Stimulated activated naive CD8-positive, alpha-beta T cell treated with anti-CD3 and anti-CD28 coated beads, Interleukin-15, Interleukin-2, amounts not matched to agents 100 ng/mL and 50 ng/mL, for 24 hours (primary cell): ENCODE results near the gene GCM1.
A peak's percentile ranks its signal among the peaks of the same experiment; 100 is the strongest.

ENCODE experiments used
- H3K27ac Mint-ChIP-seq: one replicate; pipeline ENCODE4 v1.8.0; 2021; ENCODE audit warnings: mild to moderate bottlenecking, mixed read lengths
- H3K27me3 Mint-ChIP-seq: one replicate; pipeline ENCODE4 v1.8.0; 2021; ENCODE audit warnings: mixed read lengths
- H3K36me3 Mint-ChIP-seq: one replicate; pipeline ENCODE4 v1.8.0; 2021; ENCODE audit warnings: low read depth, mixed read lengths
- H3K4me1 Mint-ChIP-seq: one replicate; pipeline ENCODE4 v1.8.0; 2021; ENCODE audit warnings: low read depth, mixed read lengths
- H3K4me3 Mint-ChIP-seq: one replicate; pipeline ENCODE4 v1.8.0; 2021; ENCODE audit warnings: mild to moderate bottlenecking, mixed read lengths
- H3K9me3 Mint-ChIP-seq: one replicate; pipeline ENCODE4 v1.8.0; 2021; ENCODE audit warnings: mixed read lengths

The GCM1 gene

GRCh38 chr6:53148684-53149083, at the start of gene GCM1:
Gene GCM1, minus strand, starts transcription at chr6:53148841. Its CDS starts 3,209 bp downstream, at chr6:53145632.
- H3K27me3 Mint-ChIP-seq: peaks cover 3% of the 10 kb centered on the region
- no peaks in the 10 kb centered on the region for H3K36me3 Mint-ChIP-seq
- no peak within 1 kb of the TSS for H3K27ac Mint-ChIP-seq
- H3K4me1 Mint-ChIP-seq: no peaks in the 10 kb centered on the region
- H3K9me3 Mint-ChIP-seq: no peaks in the 10 kb centered on the region
- H3K4me3 Mint-ChIP-seq: no peak within 1 kb of the TSS

DNA sequence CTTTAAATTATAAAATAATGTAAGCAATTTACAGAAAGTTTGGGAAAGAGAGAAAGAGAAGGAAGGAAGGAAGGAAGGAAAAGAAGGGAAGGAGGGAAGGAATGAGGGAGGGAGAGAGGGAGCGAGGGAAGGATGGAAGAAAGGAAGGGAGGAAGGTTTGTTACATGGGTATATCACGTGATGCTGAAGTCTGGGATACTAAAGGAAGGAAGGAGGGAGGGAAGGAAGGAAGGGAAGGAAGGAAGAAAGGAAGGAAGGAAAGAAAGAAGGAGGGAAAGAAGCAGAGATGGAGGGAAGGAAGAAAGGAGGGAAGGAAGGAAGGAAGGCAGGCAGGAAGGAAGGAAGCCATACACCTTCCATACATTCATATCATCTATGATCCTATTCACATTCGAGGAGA, 48.9 kb upstream of the GCM1 start:
- peaks cover 22% of the 10 kb centered on the region for H3K4me1 Mint-ChIP-seq
- no peak overlapping the region for H3K27ac Mint-ChIP-seq
- H3K27me3 Mint-ChIP-seq: no peaks in the 10 kb centered on the region
- no peaks in the 10 kb centered on the region for H3K36me3 Mint-ChIP-seq
- H3K4me3 Mint-ChIP-seq: no peak overlapping the region
- no peaks in the 10 kb centered on the region for H3K9me3 Mint-ChIP-seq

- peak overlapping the region; percentile 56 for H3K27ac Mint-ChIP-seq
- H3K4me1 Mint-ChIP-seq: peaks cover 13% of the 10 kb centered on the region
- H3K9me3 Mint-ChIP-seq: no peaks in the 10 kb centered on the region
- no peaks in the 10 kb centered on the region for H3K27me3 Mint-ChIP-seq
- H3K36me3 Mint-ChIP-seq: no peaks in the 10 kb centered on the region
- H3K4me3 Mint-ChIP-seq: no peak overlapping the region
Measured at GRCh38 chr6:53195048-53195447, 46.4 kb upstream of the GCM1 start.

GRCh38 chr6:53192682-53193188, 44.1 kb upstream of the GCM1 start:
- Mint-ChIP-seq H3K4me1 (peaks cover 21% of the 10 kb centered on the region), H3K27me3 (no peaks in the 10 kb centered on the region)

DNA sequence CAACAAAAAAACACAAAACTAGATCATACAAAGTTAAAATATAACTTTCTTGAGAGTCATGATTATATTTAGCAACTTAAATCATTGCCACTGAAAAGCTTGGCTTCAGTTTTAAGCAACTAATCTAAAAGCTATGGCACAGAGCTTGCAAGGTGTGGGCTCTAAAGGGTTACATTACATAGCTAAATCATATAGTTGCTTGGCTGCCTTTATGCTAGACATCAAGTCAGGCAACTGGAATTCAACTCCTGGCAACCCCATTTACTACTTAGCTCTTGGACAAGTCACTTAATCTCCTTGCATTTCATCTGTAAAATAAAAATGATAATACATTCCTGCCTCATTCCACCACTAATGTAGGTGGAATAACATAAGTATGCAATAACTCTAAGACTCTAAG, 40.9 kb upstream of the GCM1 start:
- Mint-ChIP-seq H3K4me3 (no peak overlapping the region), H3K9me3 (no peaks in the 10 kb centered on the region), H3K36me3 (no peaks in the 10 kb centered on the region), H3K27me3 (no peaks in the 10 kb centered on the region), H3K27ac (no peak overlapping the region), H3K4me1 (peaks cover 29% of the 10 kb centered on the region)

More at GRCh38 chr6:53192682-53193188, 44.1 kb upstream of the GCM1 start:
- no peak overlapping the region for H3K27ac Mint-ChIP-seq
- H3K4me3 Mint-ChIP-seq: no peak overlapping the region
- H3K9me3 Mint-ChIP-seq: no peaks in the 10 kb centered on the region
- no peaks in the 10 kb centered on the region for H3K36me3 Mint-ChIP-seq

- Mint-ChIP-seq H3K27ac (peak overlapping the region; percentile 90), H3K9me3 (no peaks in the 10 kb centered on the region), H3K36me3 (no peaks in the 10 kb centered on the region), H3K4me1 (peaks cover 29% of the 10 kb centered on the region), H3K4me3 (peak overlapping the region; percentile 77), H3K27me3 (no peaks in the 10 kb centered on the region)
Measured at GRCh38 chr6:53188833-53189232, 40.2 kb upstream of the GCM1 start.

DNA sequence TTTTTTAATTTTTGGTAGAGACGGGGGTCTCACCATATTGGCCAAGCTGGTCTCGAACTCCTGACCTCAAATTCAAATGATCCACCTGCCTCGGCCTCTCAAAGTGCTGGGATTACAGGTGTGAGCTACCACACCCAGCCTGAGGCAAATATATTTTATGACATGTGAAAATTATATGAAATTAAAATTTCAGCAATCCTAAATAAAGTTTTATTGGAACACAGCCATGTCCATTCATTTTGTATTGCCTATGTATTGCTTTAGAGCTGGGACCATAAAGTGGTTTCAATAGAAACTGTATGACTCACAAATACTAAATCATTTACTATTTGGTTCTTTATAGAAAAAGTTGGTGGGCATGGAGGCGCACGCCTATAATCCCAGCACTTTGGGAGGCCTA, 32.0 kb upstream of the GCM1 start:
- Mint-ChIP-seq H3K9me3 (no peaks in the 10 kb centered on the region), H3K27me3 (no peaks in the 10 kb centered on the region), H3K27ac (no peak overlapping the region), H3K4me3 (no peak overlapping the region), H3K4me1 (peaks cover 12% of the 10 kb centered on the region), H3K36me3 (no peaks in the 10 kb centered on the region)

DNA sequence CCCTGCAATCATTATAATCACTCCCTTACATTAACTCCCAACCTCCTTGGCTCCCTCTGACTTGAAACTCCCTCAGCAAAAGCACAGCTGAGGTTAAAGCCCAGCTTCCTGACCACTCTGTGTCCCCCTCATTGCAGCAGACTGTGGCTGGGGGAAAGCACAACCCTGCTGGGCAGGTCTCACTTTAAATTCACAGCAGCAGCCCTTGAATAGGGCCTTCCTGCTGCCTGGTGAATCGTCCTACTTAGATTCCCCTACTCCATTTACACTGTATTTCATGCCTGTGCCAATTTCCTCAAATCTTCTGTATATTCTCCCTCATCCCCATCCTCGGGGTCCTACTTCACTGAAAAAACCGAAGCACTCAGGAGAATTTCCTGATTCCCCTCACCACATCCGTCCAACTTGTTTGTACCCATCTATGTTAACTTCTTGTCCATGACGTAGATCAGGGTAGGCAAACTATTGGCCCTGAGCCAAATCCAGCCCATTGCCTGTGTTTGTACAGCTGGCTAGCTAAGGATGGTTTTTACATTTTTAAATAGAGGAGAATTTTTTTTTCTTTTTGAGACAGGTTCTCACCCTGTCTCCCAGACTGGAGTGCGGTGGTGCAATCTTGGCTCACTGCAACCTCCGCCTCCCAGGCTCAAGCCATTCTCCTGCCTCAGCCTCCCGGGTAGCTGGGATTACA, 31.5 kb upstream of the GCM1 start:
- Mint-ChIP-seq H3K4me1 (peaks cover 12% of the 10 kb centered on the region), H3K4me3 (no peak overlapping the region), H3K27me3 (no peaks in the 10 kb centered on the region), H3K9me3 (no peaks in the 10 kb centered on the region), H3K36me3 (no peaks in the 10 kb centered on the region), H3K27ac (peak overlapping the region; percentile 78)

DNA sequence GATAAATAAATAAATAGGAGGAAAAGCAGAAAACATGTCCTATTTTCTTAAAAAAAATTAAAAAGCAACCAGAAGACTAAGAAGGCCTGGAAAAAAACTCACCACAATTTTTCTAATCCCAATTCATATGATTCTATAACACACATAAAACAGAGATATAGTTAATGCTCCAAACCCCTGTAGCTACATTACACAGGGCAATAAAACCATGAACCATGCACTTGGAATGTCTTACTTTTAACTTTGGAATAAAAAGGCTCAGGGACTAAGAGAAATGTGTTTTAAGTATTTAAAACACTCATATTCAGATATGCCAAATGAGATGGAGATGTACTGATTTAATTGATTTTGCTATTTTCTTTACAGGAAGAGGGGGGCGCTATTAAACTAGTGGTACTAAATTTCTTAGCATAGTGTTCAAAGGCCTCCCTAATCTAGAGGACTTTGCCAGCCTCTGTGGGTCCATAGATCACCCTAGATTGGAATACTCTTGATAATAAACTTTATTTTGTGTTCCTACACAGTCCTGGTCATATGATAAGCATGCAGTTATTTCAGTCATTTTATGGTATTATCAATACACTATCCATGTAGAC, 30.3 kb upstream of the GCM1 start:
- Mint-ChIP-seq H3K27me3 (no peaks in the 10 kb centered on the region), H3K9me3 (no peaks in the 10 kb centered on the region), H3K27ac (no peak overlapping the region), H3K4me1 (peaks cover 12% of the 10 kb centered on the region), H3K36me3 (no peaks in the 10 kb centered on the region), H3K4me3 (no peak overlapping the region)

GRCh38 chr6:53175027-53175426, 26.4 kb upstream of the GCM1 start:
- Mint-ChIP-seq H3K27ac (no peak overlapping the region), H3K4me3 (no peak overlapping the region), H3K9me3 (no peaks in the 10 kb centered on the region), H3K36me3 (no peaks in the 10 kb centered on the region), H3K27me3 (no peaks in the 10 kb centered on the region), H3K4me1 (peaks cover 14% of the 10 kb centered on the region)

DNA sequence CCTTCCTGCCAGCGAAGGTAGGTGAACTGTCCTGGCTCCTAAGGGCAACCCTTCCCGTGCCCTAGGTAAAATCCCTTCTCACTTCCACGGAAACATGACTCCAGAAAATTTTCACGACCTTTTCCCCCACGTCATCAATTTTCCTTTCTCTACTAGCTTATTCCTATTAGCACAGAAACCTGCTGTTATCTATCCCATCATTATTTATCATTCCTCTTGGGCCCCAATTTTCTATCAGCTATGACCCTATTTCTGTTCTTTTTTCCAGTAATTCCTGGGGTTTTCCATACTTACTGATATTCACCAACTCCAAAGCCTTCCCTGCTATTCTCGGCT, 23.8 kb upstream of the GCM1 start:
- Mint-ChIP-seq H3K27me3 (no peaks in the 10 kb centered on the region), H3K36me3 (no peaks in the 10 kb centered on the region), H3K9me3 (no peaks in the 10 kb centered on the region), H3K4me3 (no peak overlapping the region), H3K27ac (no peak overlapping the region), H3K4me1 (peaks cover 6% of the 10 kb centered on the region)

GRCh38 chr6:53171605-53172467, 23.2 kb upstream of the GCM1 start:
- H3K27ac Mint-ChIP-seq: peak overlapping the region; percentile 10
- no peaks in the 10 kb centered on the region for H3K36me3 Mint-ChIP-seq

DNA sequence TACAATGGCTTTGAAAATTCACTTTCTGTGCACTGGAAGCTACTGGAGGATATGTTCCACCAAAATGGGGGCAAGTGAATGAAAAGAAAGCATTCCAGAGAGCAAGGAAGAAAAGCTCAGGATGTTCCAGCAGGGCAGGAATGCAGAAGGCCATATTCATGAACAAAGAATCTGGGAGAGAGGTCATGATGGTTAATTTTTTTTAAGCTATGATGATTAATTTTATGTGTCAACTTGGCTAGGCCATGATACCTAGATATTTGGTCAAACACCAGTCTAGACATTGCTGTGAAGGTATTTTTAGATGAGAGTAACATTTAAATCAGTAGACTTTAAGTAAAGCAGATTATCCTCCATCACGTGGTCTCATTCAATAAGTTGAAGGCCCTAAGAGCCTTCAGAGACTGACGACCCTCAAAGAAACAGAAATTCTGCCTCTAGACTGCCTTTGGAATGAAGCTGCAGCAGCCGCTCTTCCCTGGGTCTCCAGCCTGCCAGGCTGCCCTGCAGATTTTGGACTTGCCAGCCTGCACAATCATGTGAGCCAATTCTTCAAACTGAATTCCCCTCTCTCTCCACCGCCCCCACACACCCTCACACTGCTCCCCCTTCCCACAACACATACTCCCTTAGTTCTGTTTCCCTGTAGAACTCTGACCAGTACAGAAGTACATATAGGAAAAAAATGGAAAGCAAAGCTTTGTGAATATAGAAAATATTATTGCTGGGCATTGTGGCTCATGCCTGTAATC, 20.1 kb upstream of the GCM1 start:
- H3K4me3 Mint-ChIP-seq: no peak overlapping the region
- no peaks in the 10 kb centered on the region for H3K36me3 Mint-ChIP-seq
- H3K4me1 Mint-ChIP-seq: peaks cover 6% of the 10 kb centered on the region
- no peaks in the 10 kb centered on the region for H3K27me3 Mint-ChIP-seq
- no peaks in the 10 kb centered on the region for H3K9me3 Mint-ChIP-seq
- no peak overlapping the region for H3K27ac Mint-ChIP-seq

More at GRCh38 chr6:53171605-53172467, 23.2 kb upstream of the GCM1 start:
- Mint-ChIP-seq H3K9me3 (no peaks in the 10 kb centered on the region), H3K27me3 (no peaks in the 10 kb centered on the region), H3K4me1 (peaks cover 6% of the 10 kb centered on the region), H3K4me3 (no peak overlapping the region)

DNA sequence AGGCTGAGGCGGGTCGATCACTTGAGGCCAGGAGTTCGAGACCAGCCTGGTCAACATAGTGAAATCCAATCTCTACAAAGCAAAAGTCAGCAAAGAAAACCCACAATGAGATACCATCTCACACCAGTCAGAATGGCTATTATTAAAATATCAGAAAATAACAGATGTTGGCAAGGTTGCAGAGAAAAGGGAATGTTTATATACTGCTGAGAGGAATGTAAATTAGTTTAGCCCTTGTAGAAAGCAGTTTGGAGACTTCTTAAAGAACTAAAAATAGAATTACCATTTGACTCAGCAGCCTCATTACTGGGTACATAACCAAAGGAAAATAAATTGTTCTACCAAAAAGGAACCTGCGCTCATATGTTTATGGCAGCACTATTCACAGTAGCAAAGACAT, 16.7 kb upstream of the GCM1 start:
- Mint-ChIP-seq H3K27me3 (no peaks in the 10 kb centered on the region), H3K36me3 (no peaks in the 10 kb centered on the region), H3K9me3 (no peaks in the 10 kb centered on the region), H3K4me3 (no peak overlapping the region), H3K4me1 (peaks cover 8% of the 10 kb centered on the region), H3K27ac (no peak overlapping the region)
